CD4-positive, alpha-beta T cell treated with Interleukin-12 subunit alpha and Interleukin-12 subunit beta, for 1 hour (primary cell): ENCODE results near the gene RALGPS1.
A peak's percentile ranks its signal among the peaks of the same experiment; 100 is the strongest.

Experiments
- DNase-seq: peaks from one replicate; pipeline ENCODE4 v3.0.0-alpha.2; 2020

The RALGPS1 gene

DNA sequence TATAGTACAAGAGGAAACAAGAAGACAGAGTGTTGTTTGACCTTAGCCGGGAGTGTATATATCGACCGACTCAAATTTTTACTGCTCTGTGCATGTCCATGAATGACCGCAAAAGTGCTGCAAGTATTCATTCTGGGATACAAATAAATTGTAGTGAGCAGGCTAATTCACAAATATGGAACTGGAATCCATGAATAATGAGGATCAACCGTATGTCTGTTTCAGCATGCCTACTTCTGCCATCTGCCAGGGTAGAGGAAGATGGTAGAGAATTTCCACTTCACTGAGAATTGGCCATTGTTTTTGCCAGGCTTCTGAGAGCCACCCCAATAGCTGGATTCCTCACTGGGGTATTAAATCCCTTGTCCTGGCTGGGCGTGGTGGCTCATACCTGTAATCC, 8.5 kb upstream of the RALGPS1 start:
- DNase-seq: no peak

DNA sequence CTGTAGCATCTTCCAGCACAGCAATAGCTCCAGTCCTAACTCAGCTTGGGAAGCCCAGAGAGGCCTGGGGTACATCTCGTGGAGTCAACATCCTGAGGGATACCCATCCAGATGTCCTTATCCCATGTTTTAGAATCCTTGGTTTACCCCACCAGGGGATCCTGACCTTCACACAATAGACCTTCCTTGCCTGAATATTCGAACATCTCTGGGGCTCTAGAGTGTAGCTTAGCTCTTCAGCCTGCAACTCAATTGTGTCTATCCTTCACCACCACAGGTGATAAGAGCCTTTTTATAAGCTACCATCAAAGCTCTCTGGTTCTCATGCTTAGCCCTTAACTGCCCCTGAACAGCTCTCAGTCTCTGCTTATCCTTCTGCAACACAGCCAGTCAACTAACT, 7.5 kb upstream of the RALGPS1 start:
- no peak for DNase-seq

- peak; percentile 65 for DNase-seq
Observed at GRCh38 chr9:126915281-126915816, 767 bp downstream of the RALGPS1 start.

DNA sequence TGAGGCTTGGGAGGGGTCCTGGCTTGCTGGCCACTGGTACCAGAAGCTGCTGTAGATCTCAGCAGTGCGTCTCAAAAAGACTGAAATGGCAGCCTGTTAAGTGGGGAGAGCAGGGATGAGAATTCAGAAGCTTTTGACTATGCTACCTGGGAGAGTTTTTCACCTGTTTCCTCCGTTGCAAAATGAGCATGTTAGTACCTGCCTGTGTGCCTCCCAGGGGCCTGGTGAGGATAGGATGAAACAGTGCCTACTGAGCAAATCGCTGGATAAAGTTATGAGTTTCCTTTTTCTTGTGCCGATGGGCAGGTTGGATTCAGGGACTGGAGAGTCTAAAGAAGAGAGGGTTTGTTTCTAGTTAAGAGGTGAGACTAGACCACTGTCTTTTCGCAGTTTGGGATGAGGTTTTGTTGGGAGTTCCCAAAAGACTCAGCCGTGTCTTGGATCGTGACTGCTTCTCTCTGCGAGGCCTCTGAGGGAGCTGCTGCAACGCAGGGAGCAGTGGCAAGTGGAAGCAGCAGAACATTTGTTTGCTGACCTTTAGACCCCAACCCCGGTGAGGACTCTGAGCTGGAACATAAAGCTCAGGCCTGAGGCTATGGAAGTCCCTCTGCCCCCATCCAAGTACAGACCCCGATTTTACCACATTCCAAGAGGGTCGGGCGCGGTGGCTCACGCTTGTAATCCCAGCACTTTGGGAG, 1.4 kb downstream of the RALGPS1 start:
- no peak for DNase-seq

- DNase-seq: no peak
Observed at GRCh38 chr9:126916909-126917308, 2.3 kb downstream of the RALGPS1 start.

GRCh38 chr9:126919193-126919592, 4.6 kb downstream of the RALGPS1 start:
- no peak for DNase-seq

DNA sequence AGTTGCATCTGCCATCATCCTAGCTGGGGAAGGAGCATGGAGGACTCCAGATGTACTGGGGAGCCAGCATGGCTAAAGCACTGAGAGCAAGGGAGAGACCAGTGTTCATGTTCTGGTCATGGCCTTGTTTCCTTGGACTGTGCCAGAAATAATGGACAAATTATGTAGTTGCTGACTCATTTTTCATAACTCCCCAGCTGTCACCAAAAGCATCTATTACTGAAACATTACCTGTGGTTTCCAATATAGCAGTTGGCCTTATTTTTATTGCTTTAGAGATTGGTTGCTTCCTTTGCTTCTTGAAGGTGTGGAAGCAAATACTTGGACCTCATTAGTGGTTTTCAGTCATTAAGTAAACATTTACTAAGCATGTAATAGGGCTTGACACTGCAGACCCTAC, 11.3 kb downstream of the RALGPS1 start:
- DNase-seq: no peak

DNA sequence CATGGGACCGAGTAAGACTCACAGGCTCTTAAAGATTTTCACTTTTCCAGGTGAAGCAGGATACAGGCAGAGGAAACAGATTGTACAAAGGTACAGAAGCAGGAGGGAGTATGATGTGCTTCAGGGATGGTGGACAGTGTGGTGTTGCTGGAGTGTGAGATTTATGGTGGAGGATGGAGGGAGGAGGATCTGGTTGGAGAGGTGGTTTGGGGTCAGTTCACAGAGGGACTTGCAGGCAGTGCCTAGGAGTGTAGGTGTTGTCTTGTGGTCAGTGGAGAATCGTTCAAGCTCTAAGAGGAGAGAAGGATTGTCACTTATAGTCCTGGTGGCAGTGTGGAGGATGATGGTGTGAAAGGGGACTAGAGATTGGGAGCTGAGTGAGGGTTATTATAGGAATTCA, 11.8 kb downstream of the RALGPS1 start:
- DNase-seq: no peak

DNA sequence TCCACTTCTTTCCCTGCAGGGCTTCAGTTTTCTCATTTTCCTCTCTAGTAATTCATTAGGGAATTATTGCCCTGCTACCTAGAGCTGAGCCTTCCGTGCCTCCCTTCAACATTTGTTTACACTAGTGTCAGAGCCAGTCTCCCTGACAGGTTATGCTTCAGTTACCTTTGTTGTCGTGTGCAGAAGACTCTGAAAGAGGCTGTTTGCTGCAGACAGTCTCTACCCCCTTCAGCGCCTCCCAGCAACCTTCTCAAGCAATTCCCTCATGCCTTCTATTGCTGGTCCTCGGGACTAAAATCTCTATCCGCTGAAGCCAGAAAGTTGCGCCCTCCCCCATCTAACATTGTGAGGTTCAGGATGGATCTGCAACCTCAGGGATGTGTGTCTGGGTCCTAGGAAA, 12.8 kb downstream of the RALGPS1 start:
- no peak for DNase-seq

DNA sequence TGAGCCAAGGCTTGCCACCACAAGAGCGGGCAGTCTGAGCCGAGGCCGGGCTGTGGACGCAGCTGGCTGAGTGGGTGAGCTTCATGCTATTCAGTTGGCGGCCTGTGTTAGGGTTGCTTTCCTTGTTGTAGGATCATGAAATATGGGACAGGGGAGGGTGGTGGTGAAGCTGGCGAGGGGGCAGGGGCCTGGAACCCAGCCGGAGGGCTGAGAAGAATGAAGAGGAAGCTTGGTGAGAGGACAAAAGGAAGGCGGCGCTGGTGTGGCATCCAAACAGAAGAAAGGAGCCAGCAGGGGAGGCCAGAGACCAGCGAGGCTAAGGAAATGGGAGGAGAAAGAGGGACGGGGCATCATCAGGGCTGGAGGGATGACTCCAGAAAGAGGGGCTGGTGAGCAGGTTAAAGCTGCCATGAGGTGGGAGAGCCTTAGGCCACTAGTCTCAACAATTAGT, 18.3 kb downstream of the RALGPS1 start:
- DNase-seq: no peak

- DNase-seq: no peak
Observed at GRCh38 chr9:126933334-126933980, 18.9 kb downstream of the RALGPS1 start.

- DNase-seq: no peak
Observed at GRCh38 chr9:126934441-126934840, 19.9 kb downstream of the RALGPS1 start.

- DNase-seq: no peak
Observed at GRCh38 chr9:126935630-126936029, 21.0 kb downstream of the RALGPS1 start.

DNA sequence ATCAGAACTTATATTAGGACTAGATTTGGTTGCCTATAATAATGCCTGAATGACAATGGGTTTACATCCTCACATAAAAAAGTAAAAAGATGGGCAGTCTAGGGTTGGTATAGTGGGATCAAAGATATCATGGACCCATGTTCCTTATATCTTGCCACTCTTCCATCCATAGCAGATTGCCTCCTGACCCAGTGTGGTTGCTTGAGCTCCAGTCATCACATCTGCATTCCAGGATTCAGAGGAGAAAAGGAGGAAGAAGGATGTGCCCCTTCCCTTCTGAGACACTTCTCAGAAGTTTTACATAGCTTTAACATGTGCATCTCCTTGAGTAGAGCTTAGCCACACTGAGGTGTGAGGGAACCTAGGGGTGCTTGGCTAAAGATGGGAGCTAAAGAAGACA, 22.9 kb downstream of the RALGPS1 start:
- DNase-seq: no peak

- DNase-seq: no peak
Observed at GRCh38 chr9:126938327-126938726, 23.7 kb downstream of the RALGPS1 start.

GRCh38 chr9:126939821-126940221, 25.2 kb downstream of the RALGPS1 start:
- no peak for DNase-seq

GRCh38 chr9:126942399-126942798, 27.8 kb downstream of the RALGPS1 start:
- no peak for DNase-seq

DNA sequence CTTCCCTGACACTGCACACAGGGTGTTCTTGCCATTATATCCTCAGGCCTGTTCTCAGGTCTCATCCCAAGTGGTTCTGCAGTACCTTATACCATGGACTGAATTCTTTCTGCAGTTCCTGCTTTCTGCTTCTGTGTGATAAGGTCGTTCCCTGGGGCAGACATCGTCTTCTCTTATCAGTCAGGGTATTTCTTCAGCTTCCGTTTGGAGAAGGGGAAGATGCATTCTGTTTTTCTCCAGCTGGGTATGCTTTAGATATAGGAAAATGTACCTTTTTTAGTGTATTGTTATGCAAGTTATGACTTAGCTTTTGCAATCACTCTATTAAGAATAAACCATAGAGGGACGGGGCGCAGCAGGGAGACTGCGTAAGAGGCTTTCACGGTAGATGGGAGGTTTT, 31.1 kb downstream of the RALGPS1 start:
- DNase-seq: no peak

- DNase-seq: no peak
Observed at GRCh38 chr9:126947529-126947928, 32.9 kb downstream of the RALGPS1 start.

DNA sequence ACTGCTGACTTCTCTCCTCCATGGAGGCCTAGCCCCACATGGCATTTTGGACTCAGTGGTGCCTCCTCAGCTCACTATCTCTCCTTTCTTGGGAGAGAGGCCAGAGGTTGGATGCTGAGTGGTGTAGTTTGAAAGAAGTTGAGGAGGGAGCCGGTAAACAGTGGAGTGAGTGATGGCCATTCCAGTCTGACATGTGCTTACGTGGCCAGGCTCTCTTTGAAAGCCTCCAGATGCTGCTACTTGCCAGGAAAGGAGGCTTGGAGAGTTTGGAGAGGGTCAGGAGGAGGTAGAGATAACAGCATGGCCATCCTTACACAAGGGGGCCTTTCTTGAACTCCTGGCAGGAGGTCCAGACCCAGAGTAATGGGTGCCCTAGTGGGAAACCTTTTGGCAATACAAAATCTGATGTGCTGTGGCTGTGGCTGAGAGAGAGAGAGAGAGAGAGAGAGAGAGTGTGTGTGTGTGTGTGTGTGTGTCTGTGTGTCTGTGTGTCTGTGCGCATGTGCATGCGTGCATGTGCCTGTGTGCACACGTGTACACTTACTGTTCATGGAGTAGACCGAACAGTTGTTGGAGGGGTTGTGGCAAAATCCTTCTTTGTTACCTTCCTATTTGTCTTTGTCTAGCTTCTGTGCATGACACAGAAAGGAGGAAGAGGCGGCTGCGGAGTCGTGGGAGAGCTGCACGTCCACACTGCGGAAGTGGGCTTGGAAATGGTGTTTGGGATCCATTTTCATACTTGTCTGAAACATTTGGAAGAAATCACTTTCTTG, 37.8 kb downstream of the RALGPS1 start:
- no peak for DNase-seq

DNA sequence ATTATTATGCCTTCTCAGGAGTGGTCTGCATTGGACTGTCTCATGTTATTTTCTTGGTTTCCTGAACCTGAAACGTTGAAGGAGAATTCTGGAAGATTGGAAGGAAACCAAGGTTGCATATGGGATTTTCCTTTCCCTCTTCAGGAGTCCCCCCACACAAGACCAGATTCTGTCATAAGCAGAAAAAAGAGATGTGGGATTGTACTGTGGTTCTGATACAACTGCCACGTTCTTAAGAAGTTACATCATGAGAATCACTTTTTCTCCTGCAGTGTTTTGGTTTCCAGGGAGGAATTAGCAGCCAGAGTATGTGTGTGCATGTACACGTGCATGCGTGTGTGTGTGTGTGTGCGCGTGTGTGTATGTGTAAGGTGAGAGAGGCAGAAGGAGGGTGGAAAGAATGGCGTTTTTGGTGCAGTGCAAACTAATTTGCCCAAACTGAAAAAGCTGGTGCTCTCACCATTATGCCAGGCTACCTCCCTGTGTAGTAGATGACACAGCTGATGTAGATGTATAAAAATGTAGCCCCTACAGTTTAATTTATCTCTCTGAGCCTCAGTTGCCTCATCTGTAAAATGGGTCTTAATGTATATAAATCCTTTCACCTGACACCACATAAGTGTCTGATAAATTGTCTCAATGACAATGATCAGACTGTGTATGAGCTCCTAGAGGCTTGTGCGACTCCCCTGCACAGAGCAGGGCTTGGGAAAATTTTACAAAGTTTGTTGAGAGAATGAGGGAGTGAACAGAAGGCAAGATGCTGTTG, 38.6 kb downstream of the RALGPS1 start:
- no peak for DNase-seq

- DNase-seq: no peak
Observed at GRCh38 chr9:126955811-126956210, 41.2 kb downstream of the RALGPS1 start.
